Astrocyte (in vitro differentiated cells and primary cell): ENCODE measurements around the gene SERPINH1. TPM values are rescaled to one million over a fixed set of nuclear protein-coding genes. Genes with fewer than 3 reads are reported as not detected.

Experiments used
- DNase-seq: peaks from one replicate; pipeline ENCODE4 v3.0.0-alpha.2; 2010; ENCODE audit warnings: low read depth
- FAIRE-seq: peaks from 2 replicates; lab custom pipeline; 2011; peaks lifted over from hg19 to GRCh38; lab: Jason Lieb, UNC
- H2AFZ ChIP-seq: 2 replicates; pipeline ENCODE4 v1.6.0; 2012; ENCODE audit warnings: low read depth, low read length, inconsistent platforms
- H3K27ac ChIP-seq: 2 replicates; pipeline ENCODE4 v1.5.1; 2011; ENCODE audit warnings: low read depth, low read length, inconsistent platforms
- H3K27me3 ChIP-seq: 2 replicates; pipeline ENCODE4 v1.6.0; 2011; ENCODE audit warnings: low read length, inconsistent platforms; ENCODE audit not compliant: insufficient read depth
- H3K36me3 ChIP-seq: 2 replicates; pipeline ENCODE4 v1.5.1; 2011; ENCODE audit warnings: low read length, inconsistent platforms; ENCODE audit not compliant: insufficient read depth
- H3K4me1 ChIP-seq: 2 replicates; pipeline ENCODE4 v1.5.1; 2011; ENCODE audit warnings: low read length, inconsistent platforms; ENCODE audit not compliant: insufficient read depth
- H3K4me2 ChIP-seq: 2 replicates; pipeline ENCODE4 v1.6.0; 2012; ENCODE audit warnings: low read length, inconsistent platforms
- H3K4me3 ChIP-seq: 2 replicates; pipeline ENCODE4 v1.5.1; 2011; ENCODE audit warnings: low read depth, mild to moderate bottlenecking, low read length, inconsistent platforms; ENCODE audit not compliant: insufficient read depth
- H3K79me2 ChIP-seq: 2 replicates; pipeline ENCODE4 v1.6.0; 2012; ENCODE audit warnings: mild to moderate bottlenecking, low read length, inconsistent platforms; ENCODE audit not compliant: insufficient read depth
- H3K9ac ChIP-seq: 2 replicates; pipeline ENCODE4 v1.6.0; 2012; ENCODE audit warnings: mild to moderate bottlenecking, low read length, inconsistent platforms
- H3K9me3 ChIP-seq: 2 replicates; pipeline ENCODE4 v1.5.1; 2012; ENCODE audit warnings: low read depth, mild to moderate bottlenecking, low read length, inconsistent platforms; ENCODE audit not compliant: insufficient read depth
- H4K20me1 ChIP-seq: 2 replicates; pipeline ENCODE4 v1.6.0; 2012; ENCODE audit warnings: low read length, inconsistent platforms; ENCODE audit not compliant: insufficient read depth
- H3K27ac Mint-ChIP-seq: one replicate; pipeline ENCODE4 v1.8.0; 2021; ENCODE audit warnings: mild to moderate bottlenecking, mixed read lengths; ENCODE audit not compliant: unreplicated experiment
- H3K27me3 Mint-ChIP-seq: one replicate; pipeline ENCODE4 v1.8.0; 2021; ENCODE audit warnings: low read depth, mixed read lengths; ENCODE audit not compliant: unreplicated experiment
- H3K36me3 Mint-ChIP-seq: one replicate; pipeline ENCODE4 v1.8.0; 2021; ENCODE audit warnings: low read depth, mixed read lengths; ENCODE audit not compliant: unreplicated experiment
- H3K4me1 Mint-ChIP-seq: one replicate; pipeline ENCODE4 v1.8.0; 2021; ENCODE audit warnings: low read depth, mixed read lengths; ENCODE audit not compliant: unreplicated experiment
- H3K4me3 Mint-ChIP-seq: one replicate; pipeline ENCODE4 v1.8.0; 2021; ENCODE audit warnings: mild to moderate bottlenecking, moderate library complexity, mixed read lengths; ENCODE audit not compliant: unreplicated experiment
- H3K9me3 Mint-ChIP-seq: one replicate; pipeline ENCODE4 v1.8.0; 2021; ENCODE audit warnings: mild to moderate bottlenecking, mixed read lengths; ENCODE audit not compliant: unreplicated experiment
- EZH2 ChIP-seq: IDR thresholded peaks from 2 replicates; pipeline ENCODE4 v1.6.1; 2012; ENCODE audit warnings: mild to moderate bottlenecking, low read length, inconsistent platforms; ENCODE audit not compliant: insufficient read depth
- total RNA-seq: library from RNA; stranded (reverse); gene quantifications from 2 replicates; pipeline ENCODE4 v1.2.1, GENCODE V29; 2021
- TF ChIP-seq, protein P1 (sequence below): IDR thresholded peaks from 2 replicates; pipeline ENCODE4 v1.5.1; 2011; ENCODE audit warnings: low read depth, mild to moderate bottlenecking, inconsistent platforms, low read length, moderate library complexity; ENCODE audit not compliant: insufficient read depth

Gene SERPINH1
- total RNA-seq, 1 donor from 2014 or later, result 768 TPM

DNA sequence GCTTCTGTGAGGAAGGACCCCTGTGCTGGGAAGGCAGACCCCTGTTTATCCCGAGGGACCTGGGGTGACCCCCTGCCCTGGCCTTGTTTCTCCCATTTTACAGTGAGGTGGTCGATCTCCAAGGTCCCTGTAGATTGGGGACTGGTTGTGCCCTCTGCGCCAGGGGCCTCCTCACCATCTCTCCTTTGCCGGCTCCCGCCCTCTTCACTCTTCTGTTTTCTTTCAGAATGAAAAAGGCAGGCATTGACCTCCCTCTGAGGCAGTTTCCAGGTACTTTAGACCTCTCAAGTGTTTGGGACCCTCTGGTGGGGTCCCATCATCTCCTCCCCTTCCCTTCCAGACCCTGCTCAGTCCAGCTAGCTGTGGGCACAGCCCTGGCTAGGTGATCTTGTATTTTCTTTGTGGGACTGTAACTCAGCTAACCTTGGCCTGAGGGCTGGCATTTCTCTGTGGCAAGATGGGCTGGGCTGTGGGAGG lies 1.5 kb downstream of the SERPINH1 start:
- Histone ChIP-seq H3K4me2 (peak overlapping the region; percentile 100), H3K9ac (peak overlapping the region; percentile 100), H3K4me3 (peak overlapping the region; percentile 95), H3K9me3 (no peaks in the 10 kb centered on the region), H4K20me1 (peaks cover 57% of the 10 kb centered on the region), H3K4me1 (peaks cover 59% of the 10 kb centered on the region), H2AFZ (no peak overlapping the region), H3K27ac (peak overlapping the region; percentile 99), H3K27me3 (no peaks in the 10 kb centered on the region), H3K36me3 (peaks cover 22% of the 10 kb centered on the region), H3K79me2 (peaks cover 69% of the 10 kb centered on the region)
- DNase-seq (no peak), FAIRE-seq (no peak)
- TF ChIP-seq, protein P1, sequence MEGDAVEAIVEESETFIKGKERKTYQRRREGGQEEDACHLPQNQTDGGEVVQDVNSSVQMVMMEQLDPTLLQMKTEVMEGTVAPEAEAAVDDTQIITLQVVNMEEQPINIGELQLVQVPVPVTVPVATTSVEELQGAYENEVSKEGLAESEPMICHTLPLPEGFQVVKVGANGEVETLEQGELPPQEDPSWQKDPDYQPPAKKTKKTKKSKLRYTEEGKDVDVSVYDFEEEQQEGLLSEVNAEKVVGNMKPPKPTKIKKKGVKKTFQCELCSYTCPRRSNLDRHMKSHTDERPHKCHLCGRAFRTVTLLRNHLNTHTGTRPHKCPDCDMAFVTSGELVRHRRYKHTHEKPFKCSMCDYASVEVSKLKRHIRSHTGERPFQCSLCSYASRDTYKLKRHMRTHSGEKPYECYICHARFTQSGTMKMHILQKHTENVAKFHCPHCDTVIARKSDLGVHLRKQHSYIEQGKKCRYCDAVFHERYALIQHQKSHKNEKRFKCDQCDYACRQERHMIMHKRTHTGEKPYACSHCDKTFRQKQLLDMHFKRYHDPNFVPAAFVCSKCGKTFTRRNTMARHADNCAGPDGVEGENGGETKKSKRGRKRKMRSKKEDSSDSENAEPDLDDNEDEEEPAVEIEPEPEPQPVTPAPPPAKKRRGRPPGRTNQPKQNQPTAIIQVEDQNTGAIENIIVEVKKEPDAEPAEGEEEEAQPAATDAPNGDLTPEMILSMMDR, result no peak
- no peak for TF ChIP-seq EZH2
- peaks cover 50% of the 10 kb centered on the region for H3K4me1 Mint-ChIP-seq
- H3K9me3 Mint-ChIP-seq, result no peaks in the 10 kb centered on the region
- peak overlapping the region; percentile 99 for H3K4me3 Mint-ChIP-seq
- H3K27me3 Mint-ChIP-seq, result no peaks in the 10 kb centered on the region
- peaks cover 15% of the 10 kb centered on the region for H3K36me3 Mint-ChIP-seq
- peak overlapping the region; percentile 99 for H3K27ac Mint-ChIP-seq

DNA sequence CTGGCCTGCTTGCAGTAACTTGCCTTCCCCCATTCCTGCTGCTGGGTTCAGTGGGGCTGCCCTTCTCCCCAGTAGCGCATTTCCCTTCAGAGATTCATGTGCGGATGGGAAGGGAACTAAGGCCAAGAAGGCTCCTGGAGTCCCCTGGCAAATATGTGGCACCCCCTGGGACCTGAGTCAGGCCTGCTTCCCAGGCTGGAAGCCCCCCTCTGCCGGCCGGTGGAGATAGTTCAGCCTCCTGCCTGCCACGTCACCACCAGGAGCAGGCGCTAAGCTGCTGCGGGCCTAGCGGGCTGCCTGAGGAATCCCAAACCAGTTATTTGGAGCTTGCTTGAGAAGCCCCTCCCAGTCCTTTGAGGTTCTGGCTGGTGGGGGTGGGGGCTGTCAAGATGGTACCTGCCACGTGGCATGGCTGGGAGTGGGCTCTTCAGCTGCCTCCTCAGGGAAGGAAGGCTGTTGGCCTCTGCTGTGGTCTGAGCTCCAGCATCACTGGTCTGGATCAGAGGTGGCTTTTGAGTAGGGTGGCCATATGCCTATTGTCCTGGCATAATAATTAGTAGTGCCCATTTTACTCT lies 2.0 kb downstream of the SERPINH1 start:
- Mint-ChIP-seq H3K27ac (peak overlapping the region; percentile 99), H3K9me3 (no peaks in the 10 kb centered on the region), H3K4me3 (peak overlapping the region; percentile 99), H3K36me3 (peaks cover 17% of the 10 kb centered on the region), H3K4me1 (peaks cover 47% of the 10 kb centered on the region), H3K27me3 (no peaks in the 10 kb centered on the region)
- Histone ChIP-seq H3K27ac (peak overlapping the region; percentile 99), H3K27me3 (no peaks in the 10 kb centered on the region), H3K79me2 (peaks cover 74% of the 10 kb centered on the region), H3K4me3 (peak overlapping the region; percentile 95), H4K20me1 (peaks cover 62% of the 10 kb centered on the region), H3K4me1 (peaks cover 54% of the 10 kb centered on the region), H3K9me3 (no peaks in the 10 kb centered on the region), H3K4me2 (peak overlapping the region; percentile 100), H2AFZ (no peak overlapping the region), H3K36me3 (peaks cover 25% of the 10 kb centered on the region), H3K9ac (peak overlapping the region; percentile 100)
- DNase-seq (peak; percentile 83), FAIRE-seq (no peak)
- TF ChIP-seq, protein P1, result peak; percentile 45
- TF ChIP-seq EZH2, result no peak

DNA sequence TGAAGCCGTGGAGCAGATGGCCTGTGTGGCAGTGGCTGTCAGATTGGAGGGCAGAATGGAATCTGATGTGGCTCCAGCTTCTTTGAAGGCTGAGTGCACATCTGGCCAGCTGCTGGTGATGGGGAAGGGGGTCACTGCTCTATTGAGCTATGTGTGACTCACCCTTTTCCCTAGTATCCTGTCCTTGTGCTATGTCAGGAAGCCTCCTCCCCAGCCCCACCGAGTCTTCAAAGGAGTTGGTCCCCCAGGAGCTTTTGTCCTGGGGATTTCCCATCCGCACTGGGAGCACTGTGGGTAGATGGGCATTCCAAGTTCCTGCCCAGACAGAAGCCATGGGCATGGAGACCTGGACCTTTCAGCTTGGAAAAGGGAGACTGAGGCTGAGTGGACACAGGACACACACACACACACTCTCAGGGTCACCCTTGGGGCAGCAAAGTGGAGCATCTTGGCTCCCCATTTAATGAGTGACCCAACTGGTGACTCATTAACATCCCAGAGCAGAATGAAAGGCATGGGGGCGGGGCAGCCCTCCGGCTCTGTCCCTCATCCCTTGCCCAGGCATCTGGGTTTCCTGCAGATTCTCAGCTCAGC lies 3.3 kb downstream of the SERPINH1 start:
- Histone ChIP-seq H4K20me1 (peaks cover 73% of the 10 kb centered on the region), H3K4me1 (peaks cover 44% of the 10 kb centered on the region), H3K79me2 (peaks cover 84% of the 10 kb centered on the region), H3K27me3 (no peaks in the 10 kb centered on the region), H3K9ac (peak overlapping the region; percentile 100), H3K36me3 (peaks cover 33% of the 10 kb centered on the region), H3K27ac (peak overlapping the region; percentile 99), H2AFZ (no peak overlapping the region), H3K4me2 (peak overlapping the region; percentile 100), H3K4me3 (peak overlapping the region; percentile 95), H3K9me3 (no peaks in the 10 kb centered on the region)
- H3K9me3 Mint-ChIP-seq, result no peaks in the 10 kb centered on the region
- no peak for FAIRE-seq
- TF ChIP-seq, protein P1, result no peak
- TF ChIP-seq EZH2, result no peak
- peaks cover 35% of the 10 kb centered on the region for H3K4me1 Mint-ChIP-seq
- H3K4me3 Mint-ChIP-seq, result peak overlapping the region; percentile 99
- DNase-seq, result peak; percentile 60
- H3K27me3 Mint-ChIP-seq, result no peaks in the 10 kb centered on the region
- peak overlapping the region; percentile 99 for H3K27ac Mint-ChIP-seq
- H3K36me3 Mint-ChIP-seq, result peaks cover 21% of the 10 kb centered on the region
